ENCODE results near the gene IGSF9.

GRCh38 chr1:159957824-159958268 lies 12.4 kb upstream of the IGSF9 start:
- TF ChIP-seq POLR2AphosphoS5 (IDR thresholded peaks at IDR 0.05; ENCODE audit: borderline replicate concordance, low read depth, low read length), result no peak
- TF ChIP-seq EZH2 (IDR thresholded peaks at IDR 0.05), result no peak
